DND-41 (cell line): ENCODE data around the gene GRB2.

Experiments
- CTCF ChIP-seq: IDR thresholded peaks from 2 replicates; pipeline ENCODE4 v1.5.1; 2012; ENCODE audit warnings: borderline replicate concordance, low read length, moderate library complexity, mild to moderate bottlenecking; ENCODE audit not compliant: poor library complexity, severe bottlenecking; ENCODE audit errors: extremely low read depth
- EZH2 ChIP-seq: IDR thresholded peaks from 3 replicates; pipeline ENCODE4 v1.6.1; 2012; ENCODE audit warnings: borderline replicate concordance, low read depth, mild to moderate bottlenecking, moderate library complexity, low read length, inconsistent platforms; ENCODE audit not compliant: severe bottlenecking

- TF ChIP-seq CTCF, result no peak
- TF ChIP-seq EZH2, result no peak
Measured at GRCh38 chr17:75287221-75287620, 118.3 kb downstream of the GRB2 start.
